HEK293 (cell line): ENCODE results near the gene FAXC.

Experiments used
- GLIS1 ChIP-seq: fragments of 450-650 bp; formaldehyde crosslinking; IDR thresholded peaks from 2 replicates; pipeline ENCODE4 v1.5.1; 2016; ENCODE audit warnings: missing biosample characterization, missing genetic modification characterization
- KLF1 ChIP-seq: fragments of 450-650 bp; formaldehyde crosslinking; IDR thresholded peaks from 2 replicates; pipeline ENCODE4 v1.5.1; 2016; ENCODE audit warnings: missing biosample characterization, missing genetic modification characterization
- MYNN ChIP-seq: fragments of 450-650 bp; formaldehyde crosslinking; IDR thresholded peaks from 2 replicates; pipeline ENCODE4 v1.5.1; 2016; ENCODE audit warnings: missing biosample characterization, missing genetic modification characterization, borderline replicate concordance
- SALL2 ChIP-seq: fragments of 450-650 bp; formaldehyde crosslinking; IDR thresholded peaks from 2 replicates; pipeline ENCODE4 v1.5.0; 2017; ENCODE audit warnings: missing biosample characterization, mild to moderate bottlenecking, missing genetic modification characterization, borderline replicate concordance
- SETDB1 ChIP-seq: IDR thresholded peaks from one replicate; pipeline ENCODE4 v1.6.1; 2017; ENCODE audit warnings: mild to moderate bottlenecking, low read length, moderate library complexity, mixed read lengths; ENCODE audit not compliant: insufficient read length
- ZNF248 ChIP-seq: fragments of 450-650 bp; formaldehyde crosslinking; IDR thresholded peaks from 2 replicates; pipeline ENCODE4 v1.5.1; 2017; ENCODE audit warnings: missing biosample characterization, missing genetic modification characterization
- ZNF501 ChIP-seq: fragments of 450-650 bp; formaldehyde crosslinking; IDR thresholded peaks from 2 replicates; pipeline ENCODE4 v1.5.1; 2016; ENCODE audit warnings: missing biosample characterization, missing genetic modification characterization

GRCh38 chr6:99296261-99296660 is 53.2 kb downstream of the FAXC start:
- TF ChIP-seq SETDB1 (no peak), ZNF501 (tag by site-specific recombination) (no peak), ZNF248 (tag by site-specific recombination) (no peak), SALL2 (no peak), KLF1 (tag by site-specific recombination) (no peak), MYNN (no peak), GLIS1 (tag by site-specific recombination) (no peak)
